Measurements from ENCODE around the gene FTO. TPM values are rescaled to one million over a fixed set of nuclear protein-coding genes. Genes with fewer than 3 reads are reported as not detected.

Gene FTO
- total RNA-seq, 1 donor from 2014 or later: 69.5 TPM

GRCh38 chr16:53805113-53805512 lies 101.2 kb downstream of the FTO start:
- no peak for ATAC-seq
- no peak for DNase-seq (ENCODE audit: missing footprints)
- intact Hi-C loops (cut with DNase I): no loop called here

- intact Hi-C loops (cut with DNase I): no loop called here
- DNase-seq (ENCODE audit: missing footprints) (no peak), ATAC-seq (no peak)
These were observed 101.8 kb downstream of the FTO start for GRCh38 chr16:53805752-53806151.

GRCh38 chr16:53809088-53809932 lies 105.4 kb downstream of the FTO start:
- intact Hi-C loops (cut with DNase I): no loop called here
- ATAC-seq (no peak), DNase-seq (ENCODE audit: missing footprints) (no peak)

- intact Hi-C loops (cut with DNase I): no loop called here
- DNase-seq (ENCODE audit: missing footprints) (no peak), ATAC-seq (no peak)
These were observed 109.0 kb downstream of the FTO start for GRCh38 chr16:53812914-53813313.

GRCh38 chr16:53814801-53815200 lies 110.8 kb downstream of the FTO start:
- DNase-seq (ENCODE audit: missing footprints) (no peak), ATAC-seq (no peak)
- intact Hi-C loops (cut with DNase I): no loop called here

GRCh38 chr16:53816211-53816836 lies 112.4 kb downstream of the FTO start:
- no peak for DNase-seq (ENCODE audit: missing footprints)
- intact Hi-C loops (cut with DNase I): no loop called here
- no peak for ATAC-seq

GRCh38 chr16:53817117-53817755 lies 113.3 kb downstream of the FTO start:
- intact Hi-C loops (cut with DNase I): no loop called here
- ATAC-seq (no peak), DNase-seq (ENCODE audit: missing footprints) (no peak)

GRCh38 chr16:53817812-53818550 lies 114.0 kb downstream of the FTO start:
- no peak for ATAC-seq
- intact Hi-C loops (cut with DNase I): no loop called here

GRCh38 chr16:53821487-53821886 lies 117.5 kb downstream of the FTO start:
- no peak for DNase-seq (ENCODE audit: missing footprints)
- ATAC-seq: no peak
- intact Hi-C loops (cut with DNase I): no loop called here

More at GRCh38 chr16:53817812-53818550, 114.0 kb downstream of the FTO start:
- DNase-seq (ENCODE audit: missing footprints): no peak

- intact Hi-C loops (cut with DNase I): no loop called here
- no peak for ATAC-seq
These were observed 118.1 kb downstream of the FTO start for GRCh38 chr16:53821957-53822625.

GRCh38 chr16:53822936-53823529 lies 119.1 kb downstream of the FTO start:
- DNase-seq (ENCODE audit: missing footprints) (no peak), ATAC-seq (no peak)
- intact Hi-C loops (cut with DNase I): no loop called here

More at GRCh38 chr16:53821957-53822625, 118.1 kb downstream of the FTO start:
- no peak for DNase-seq (ENCODE audit: missing footprints)

GRCh38 chr16:53826658-53827057 lies 122.7 kb downstream of the FTO start:
- DNase-seq (ENCODE audit: missing footprints) (no peak), ATAC-seq (peak; percentile 28)

GRCh38 chr16:53827741-53828140 lies 123.8 kb downstream of the FTO start:
- ATAC-seq (no peak), DNase-seq (ENCODE audit: missing footprints) (no peak)
- intact Hi-C loops (cut with DNase I): no loop called here

More at GRCh38 chr16:53826658-53827057, 122.7 kb downstream of the FTO start:
- intact Hi-C loops (cut with DNase I): no loop called here

GRCh38 chr16:53829186-53829747 lies 125.3 kb downstream of the FTO start:
- ATAC-seq (no peak), DNase-seq (ENCODE audit: missing footprints) (no peak)
- intact Hi-C loops (cut with DNase I): no loop called here

- intact Hi-C loops (cut with DNase I): no loop called here
- DNase-seq (ENCODE audit: missing footprints) (no peak), ATAC-seq (no peak)
These were observed 129.1 kb downstream of the FTO start for GRCh38 chr16:53832896-53833544.

GRCh38 chr16:53836142-53836541 lies 132.2 kb downstream of the FTO start:
- DNase-seq (ENCODE audit: missing footprints) (no peak), ATAC-seq (no peak)
- intact Hi-C loops (cut with DNase I): no loop called here

- intact Hi-C loops (cut with DNase I): no loop called here
- DNase-seq (ENCODE audit: missing footprints): no peak
- no peak for ATAC-seq
These were observed 132.7 kb downstream of the FTO start for GRCh38 chr16:53836680-53837079.

Data from Right ventricle myocardium inferior (tissue), 1 donor.